Cardiac muscle cell (in vitro differentiated cells and primary cell): Measurements from ENCODE around the gene MRGPRG. TPM values are rescaled to one million over a fixed set of nuclear protein-coding genes. Genes with fewer than 3 reads are reported as not detected.

Experiments used
- DNase-seq, 2 donors: peaks; one replicate each; pipeline versions ENCODE4 v3.0.0 to v3.0.0-alpha.2; 2010 to 2017; ENCODE audit warnings: low read depth in 1 of 2, low spot score in 1 of 2
- H3K27ac ChIP-seq: fragments of 200-600 bp; sonication (generic); 2 replicates; pipeline ENCODE4 v1.5.1; 2016
- H3K27me3 ChIP-seq: fragments of 200-600 bp; sonication (generic); 2 replicates; pipeline ENCODE4 v1.6.0; 2016; ENCODE audit warnings: control low read depth
- H3K36me3 ChIP-seq: fragments of 200-600 bp; sonication (generic); 2 replicates; pipeline ENCODE4 v1.5.1; 2016; ENCODE audit warnings: control low read depth
- H3K4me1 ChIP-seq: fragments of 200-600 bp; sonication (generic); 2 replicates; pipeline ENCODE4 v1.8.1; 2017; ENCODE audit warnings: low read depth, mild to moderate bottlenecking, mixed run types
- H3K4me3 ChIP-seq: fragments of 200-600 bp; sonication (generic); 2 replicates; pipeline ENCODE4 v1.5.1; 2016; ENCODE audit warnings: mild to moderate bottlenecking
- H3K9me3 ChIP-seq: fragments of 200-600 bp; sonication (generic); 2 replicates; pipeline ENCODE4 v1.5.1; 2017; ENCODE audit warnings: low read depth, mild to moderate bottlenecking, control low read depth
- CTCF ChIP-seq: IDR thresholded peaks from 2 replicates; pipeline ENCODE4 v1.5.1; 2012; ENCODE audit warnings: low read depth, mild to moderate bottlenecking, low read length
- polyA plus RNA-seq: library from polyadenylated mRNA; unstranded; fragments of >200 nt; fragmentation: Nextera tagmentation; extraction: Ambion mirVana; gene quantifications from 2 replicates; pipeline ENCODE4 v1.2.1, GENCODE V29; 2016
- total RNA-seq: library from RNA; depleted of rRNA; stranded (reverse); fragments of >200 nt; gene quantifications from 2 replicates; pipeline ENCODE4 v1.2.3, GENCODE V29; 2016

The MRGPRG gene
- total and polyA plus RNA-seq, 2 experiments from 2014 or later = not detected

GRCh38 chr11:3226846-3227567, 8.4 kb upstream of the MRGPRG start:
- Histone ChIP-seq H3K27me3 (no peaks in the 10 kb centered on the region), H3K4me3 (no peak overlapping the region), H3K4me1 (no peaks in the 10 kb centered on the region), H3K36me3 (no peaks in the 10 kb centered on the region), H3K27ac (no peak overlapping the region), H3K9me3 (no peaks in the 10 kb centered on the region)
- no peak for TF ChIP-seq CTCF
- no peak for DNase-seq

GRCh38 chr11:3225826-3226750, 7.5 kb upstream of the MRGPRG start:
- Histone ChIP-seq H3K9me3 (no peaks in the 10 kb centered on the region), H3K36me3 (no peaks in the 10 kb centered on the region), H3K27me3 (no peaks in the 10 kb centered on the region), H3K4me1 (no peaks in the 10 kb centered on the region), H3K27ac (no peak overlapping the region), H3K4me3 (no peak overlapping the region)
- DNase-seq = no peak
- no peak for TF ChIP-seq CTCF

- no peak overlapping the region for H3K4me3 ChIP-seq
- no peaks in the 10 kb centered on the region for H3K4me1 ChIP-seq
- H3K27me3 ChIP-seq = no peaks in the 10 kb centered on the region
- no peak for DNase-seq
- no peaks in the 10 kb centered on the region for H3K36me3 ChIP-seq
- H3K9me3 ChIP-seq = no peaks in the 10 kb centered on the region
- no peak overlapping the region for H3K27ac ChIP-seq
- TF ChIP-seq CTCF = no peak
Measured at GRCh38 chr11:3225159-3225758, 6.6 kb upstream of the MRGPRG start.

- no peak for DNase-seq
- Histone ChIP-seq H3K4me1 (no peaks in the 10 kb centered on the region), H3K27ac (no peak overlapping the region), H3K36me3 (no peaks in the 10 kb centered on the region), H3K4me3 (no peak overlapping the region), H3K9me3 (no peaks in the 10 kb centered on the region), H3K27me3 (peaks cover under 1% of the 10 kb centered on the region)
- TF ChIP-seq CTCF = no peak
Measured at GRCh38 chr11:3224401-3225057, 5.9 kb upstream of the MRGPRG start.

- no peak overlapping the region for H3K4me3 ChIP-seq
- no peaks in the 10 kb centered on the region for H3K4me1 ChIP-seq
- H3K36me3 ChIP-seq = no peaks in the 10 kb centered on the region
- peaks cover 6% of the 10 kb centered on the region for H3K27me3 ChIP-seq
- no peak overlapping the region for H3K27ac ChIP-seq
- no peaks in the 10 kb centered on the region for H3K9me3 ChIP-seq
- no peak for DNase-seq
- TF ChIP-seq CTCF = no peak
Measured at GRCh38 chr11:3223932-3224381, 5.3 kb upstream of the MRGPRG start.
